Measurements from ENCODE around the gene RNF227.

Gene RNF227

DNA sequence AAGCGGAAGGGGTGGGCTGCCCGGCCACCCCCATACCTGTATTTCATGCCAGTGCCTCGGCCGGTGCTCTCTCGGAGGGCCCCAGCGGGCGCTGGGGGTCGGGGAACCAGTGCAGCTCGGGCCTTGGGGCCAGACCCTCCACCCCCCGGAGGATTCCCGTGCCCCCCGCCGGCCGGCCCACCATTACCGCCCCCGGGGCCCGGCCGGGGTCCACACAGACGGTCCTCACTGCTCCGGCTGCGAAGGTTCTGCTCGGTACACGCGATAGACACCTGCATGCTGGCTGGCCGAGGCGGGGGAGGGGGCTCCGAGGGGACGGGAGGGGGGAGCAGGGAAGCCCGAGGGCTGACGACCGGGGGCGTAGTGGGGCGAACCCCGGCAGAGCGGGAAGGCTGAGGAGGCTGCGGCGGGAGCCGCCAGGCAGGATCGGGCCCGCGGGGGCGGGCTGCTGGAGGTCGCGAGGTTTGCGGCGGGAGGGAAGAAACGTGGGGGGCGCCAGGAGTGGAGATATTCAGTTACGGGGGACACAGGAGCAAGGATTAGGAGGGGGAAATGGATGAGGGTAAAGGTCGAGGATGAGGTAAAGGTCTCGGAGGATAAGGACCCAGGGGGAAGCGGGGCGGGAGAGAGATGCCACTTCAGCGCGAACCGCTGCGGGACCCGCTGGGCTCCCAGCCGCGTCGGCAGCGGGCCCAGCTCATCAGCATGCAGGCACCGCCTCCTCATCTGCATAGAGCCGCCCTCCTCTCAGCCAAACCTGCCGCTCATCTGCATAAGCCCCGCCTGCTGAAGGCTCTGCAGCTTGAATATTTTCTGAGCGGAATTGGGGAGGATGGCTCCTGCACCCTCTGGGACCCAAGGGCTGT lies 13.3 kb upstream of the RNF227 start, which contains the start of gene KCNAB3:
KCNAB3 (minus strand) TSS at position 699 of the 866 bp plus-strand sequence; CDS start at position 278, 421 bp downstream.
- DNase-seq: no peak

DNA sequence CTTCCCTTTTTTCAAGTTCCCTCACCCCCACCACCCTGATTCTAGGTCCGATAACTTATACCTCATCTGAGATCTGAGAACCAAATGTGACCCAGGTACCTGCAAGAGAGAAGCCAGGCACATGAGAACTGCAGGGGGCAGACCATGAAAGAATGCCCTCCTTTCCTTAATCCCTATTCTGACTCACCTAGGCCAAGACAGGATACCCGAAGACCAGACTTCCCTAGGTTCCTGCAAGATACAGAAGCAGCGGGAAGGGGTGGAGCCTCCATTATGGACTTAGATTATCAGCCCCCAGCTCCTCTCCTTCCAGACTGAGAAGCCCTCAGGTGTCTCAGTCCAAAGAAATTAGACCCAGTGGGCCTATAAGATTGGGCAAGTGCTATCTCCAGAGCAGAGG lies 11.5 kb upstream of the RNF227 start:
- no peak for DNase-seq

DNA sequence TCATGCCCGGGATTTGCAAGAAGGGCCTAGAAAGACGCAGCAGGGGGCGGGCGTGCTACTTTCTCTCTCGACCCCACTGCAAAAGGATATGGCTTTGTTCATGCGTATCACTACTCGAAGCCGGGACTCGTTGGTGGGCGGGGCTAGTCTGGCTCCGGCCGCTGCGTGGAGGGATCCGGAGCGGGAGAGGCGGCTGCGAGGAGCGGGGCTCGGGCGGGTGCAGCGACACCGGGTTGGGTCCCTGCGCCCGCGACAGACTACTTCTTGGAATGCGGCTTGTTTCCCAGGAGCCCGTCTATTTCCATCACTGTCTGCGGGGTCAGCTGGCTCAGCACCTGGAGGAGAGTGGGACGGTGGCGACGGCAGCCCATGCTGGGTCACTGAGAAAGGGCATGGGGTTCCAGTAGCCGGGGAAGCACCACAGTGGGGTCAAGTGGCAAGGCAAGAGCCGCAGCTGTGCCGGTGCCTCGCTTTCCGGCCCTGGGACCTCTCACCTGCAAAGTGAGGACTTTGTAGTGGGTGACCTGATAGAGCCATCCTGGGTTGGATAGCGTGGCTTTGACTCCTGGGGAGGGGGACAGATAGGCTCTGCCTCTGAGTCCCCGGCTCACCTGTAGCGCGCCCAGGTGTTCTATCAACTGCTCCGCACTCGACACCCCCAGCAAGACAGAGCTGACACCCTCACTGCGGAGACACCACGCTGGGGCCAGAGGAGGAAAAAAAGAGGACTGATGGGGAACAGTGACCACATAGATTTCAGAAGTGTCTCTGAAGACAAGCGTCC lies 6.9 kb upstream of the RNF227 start:
- no peak for DNase-seq

DNA sequence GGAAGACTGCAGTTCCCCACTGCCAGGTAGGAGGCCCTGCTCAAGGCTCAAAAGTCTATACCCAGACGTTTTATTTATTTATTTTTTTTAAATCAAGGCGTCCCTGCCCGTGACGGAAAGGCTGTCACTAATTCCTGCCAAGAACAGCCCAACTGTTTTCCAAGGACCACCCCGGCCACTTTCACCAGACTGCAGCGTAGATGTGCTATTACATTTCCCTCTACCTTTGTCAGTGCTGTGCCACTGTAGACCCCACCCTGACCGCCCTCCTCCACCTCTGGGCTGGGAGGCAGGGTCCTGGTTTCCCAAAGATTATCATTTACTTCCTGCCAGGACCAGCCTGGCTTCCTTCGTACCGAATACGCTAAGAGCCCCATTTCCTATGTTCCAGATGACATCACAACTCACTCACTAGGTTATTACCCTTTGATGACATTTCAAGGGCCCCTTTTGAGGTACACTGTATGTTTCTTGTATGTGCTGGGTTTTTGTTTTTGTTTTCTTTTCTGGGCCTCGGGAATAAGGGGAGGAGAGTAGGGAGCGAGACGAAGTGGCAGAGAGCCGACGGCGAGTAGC lies 6.3 kb upstream of the RNF227 start:
- no peak for DNase-seq

DNA sequence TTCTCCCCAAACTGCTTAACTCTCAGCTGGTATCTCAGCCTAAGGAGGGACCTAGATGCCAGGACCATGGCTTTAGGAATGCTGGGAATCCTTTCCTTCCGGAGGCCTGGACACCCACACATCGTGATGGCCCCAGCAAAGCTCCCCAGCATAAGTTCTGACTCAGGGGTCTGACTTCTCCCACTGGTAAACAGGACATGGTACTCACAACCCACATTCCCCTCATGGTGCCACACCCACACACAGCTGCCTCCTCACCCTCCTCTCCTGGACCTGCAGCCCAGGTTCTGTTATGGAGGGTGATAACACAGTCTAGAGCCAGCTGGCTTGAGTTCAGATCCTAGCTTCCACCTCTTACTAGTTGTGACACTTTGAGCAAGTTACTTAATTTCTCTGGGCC lies 719 bp upstream of the RNF227 start:
- no peak for DNase-seq

DNA sequence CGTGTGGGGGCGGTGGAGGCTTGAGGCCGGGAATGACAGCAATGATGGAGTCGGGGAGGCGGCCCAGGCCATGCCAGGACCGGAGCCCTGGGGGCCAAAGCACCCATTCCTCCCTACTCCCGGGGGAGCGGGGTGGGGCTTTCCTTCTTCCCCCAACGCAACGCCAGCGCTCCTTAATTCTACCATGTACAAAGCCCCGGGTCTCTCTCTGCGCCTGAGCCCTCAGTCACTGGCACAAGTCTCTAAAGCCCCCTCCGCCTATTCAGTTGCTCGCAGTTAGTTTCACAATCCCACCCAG lies 245 bp upstream of the RNF227 start:
- DNase-seq: no peak

DNA sequence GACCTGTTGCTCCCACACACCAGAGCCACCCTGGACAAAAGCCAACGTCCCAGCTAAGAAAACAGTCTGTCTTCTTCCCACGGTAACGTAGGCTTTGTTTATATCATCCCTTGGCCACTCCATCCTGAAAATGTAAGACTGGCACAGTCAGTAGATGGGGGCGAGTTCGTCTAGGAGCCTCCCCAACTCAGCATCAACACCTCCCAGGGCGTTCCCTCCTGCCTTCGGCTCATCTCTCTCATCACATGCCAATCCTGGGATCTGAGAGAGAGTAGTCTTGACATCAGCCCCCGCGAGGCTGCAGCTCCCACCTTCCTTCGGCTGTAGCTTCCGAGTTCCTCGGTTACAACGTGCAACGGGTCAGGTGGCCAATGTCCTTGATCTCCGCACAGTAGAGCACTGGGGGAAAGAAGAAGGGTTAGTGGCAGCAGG lies 894 bp downstream of the RNF227 start:
- no peak for DNase-seq

DNA sequence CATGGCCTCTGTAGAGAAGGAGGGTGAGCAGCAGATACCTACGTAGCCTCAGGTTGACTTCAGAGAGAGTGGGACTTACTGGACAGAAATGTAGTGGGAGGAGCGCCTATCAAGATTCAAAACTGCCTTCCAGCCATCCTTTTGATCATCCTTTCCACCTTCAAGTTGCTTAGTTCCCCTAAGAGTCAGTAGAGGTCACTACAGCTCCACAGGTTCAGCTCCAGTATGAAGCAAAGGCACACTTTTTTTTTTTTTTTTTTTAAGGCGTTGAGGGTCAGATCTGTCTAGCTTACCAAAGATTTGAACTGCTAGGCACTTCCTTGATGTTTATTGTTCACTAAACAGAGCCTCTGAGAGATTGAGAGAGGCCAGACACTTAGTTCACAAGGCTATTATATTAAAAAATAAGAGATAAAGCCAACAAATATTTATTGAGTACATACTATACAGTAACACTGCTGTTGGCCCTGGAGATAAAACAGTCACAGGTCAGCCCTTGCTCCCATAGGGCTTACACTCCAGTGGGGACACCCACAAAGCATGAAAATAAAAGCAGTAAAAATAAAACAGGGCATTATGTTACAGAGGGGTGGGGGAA lies 3.1 kb downstream of the RNF227 start:
- DNase-seq: peak in 1 of 2 experiments; percentile 42

DNA sequence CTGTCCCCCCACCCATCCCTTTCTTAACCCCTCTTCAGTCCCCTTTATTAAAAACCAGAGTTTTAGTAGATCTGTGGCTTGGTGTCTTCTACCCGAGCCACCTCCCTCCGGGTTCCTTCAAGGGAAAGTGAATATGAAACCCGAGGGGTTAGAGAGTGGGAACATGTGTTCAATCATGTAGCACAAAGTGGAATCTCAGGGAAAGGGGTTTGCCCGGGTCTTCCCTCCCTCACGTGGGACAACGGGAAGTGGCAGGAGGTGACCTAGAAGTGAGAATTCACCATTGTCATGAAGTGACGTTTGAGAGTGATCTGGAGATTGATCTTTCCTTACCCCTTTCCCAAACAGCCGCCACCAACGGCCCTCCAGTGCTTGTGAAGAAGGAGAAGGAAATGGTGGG lies 5.0 kb downstream of the RNF227 start:
- DNase-seq: no peak

DNA sequence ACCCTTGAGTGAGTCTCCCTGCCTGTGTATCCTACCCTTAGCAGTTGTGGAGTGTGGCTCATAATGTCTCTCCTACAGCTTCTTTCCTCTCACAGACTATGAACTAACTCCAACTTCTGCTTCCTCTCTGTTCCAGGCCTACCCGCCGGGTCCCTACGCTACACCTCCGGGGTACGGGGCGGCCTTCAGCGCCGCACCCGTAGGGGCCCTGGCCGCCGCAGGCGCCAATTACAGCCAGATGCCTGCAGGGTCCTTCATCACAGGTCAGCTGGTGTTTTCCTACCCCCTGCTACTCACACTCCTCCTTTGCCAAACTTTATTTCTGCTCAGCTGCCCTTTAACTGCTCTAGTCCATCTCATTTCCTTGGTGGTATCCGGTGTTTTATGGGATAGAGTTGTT lies 5.4 kb downstream of the RNF227 start:
- DNase-seq: no peak

DNA sequence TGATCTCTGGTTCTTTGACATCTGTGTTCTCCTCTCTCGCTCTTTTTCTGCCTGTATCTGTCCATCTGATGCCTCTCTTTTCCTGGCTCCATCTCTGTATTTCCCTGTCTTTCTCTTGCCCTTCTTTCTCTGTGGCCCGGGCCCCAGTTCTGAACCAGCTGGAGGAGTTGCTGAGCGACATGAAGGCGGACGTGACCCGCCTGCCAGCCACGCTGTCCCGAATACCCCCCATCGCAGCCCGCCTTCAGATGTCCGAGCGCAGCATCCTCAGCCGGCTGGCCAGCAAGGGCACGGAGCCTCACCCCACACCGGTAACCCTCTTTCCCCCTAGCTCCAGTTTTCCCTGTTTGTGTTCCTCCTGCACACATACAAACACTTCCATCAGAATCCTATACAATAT lies 5.8 kb downstream of the RNF227 start:
- DNase-seq: no peak

DNA sequence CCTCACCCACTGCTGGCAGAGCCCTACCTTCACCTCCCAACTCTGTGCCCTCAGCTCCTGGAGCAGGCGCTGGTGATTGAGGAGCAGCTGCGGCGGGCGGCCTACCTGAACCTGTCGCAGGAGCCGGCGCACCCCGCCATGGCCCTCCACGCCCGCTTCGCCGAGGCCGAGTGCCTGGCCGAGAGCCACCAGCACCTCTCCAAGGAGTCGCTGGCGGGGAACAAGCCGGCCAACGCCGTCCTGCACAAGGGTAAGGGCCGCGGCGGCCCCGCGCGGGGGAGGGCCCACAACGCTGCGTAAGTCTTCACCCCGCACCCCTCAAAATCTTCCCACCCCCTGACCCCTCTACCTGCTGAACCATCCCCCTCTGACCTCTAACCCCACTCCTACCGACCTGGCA lies 7.0 kb downstream of the RNF227 start:
- no peak for DNase-seq

DNA sequence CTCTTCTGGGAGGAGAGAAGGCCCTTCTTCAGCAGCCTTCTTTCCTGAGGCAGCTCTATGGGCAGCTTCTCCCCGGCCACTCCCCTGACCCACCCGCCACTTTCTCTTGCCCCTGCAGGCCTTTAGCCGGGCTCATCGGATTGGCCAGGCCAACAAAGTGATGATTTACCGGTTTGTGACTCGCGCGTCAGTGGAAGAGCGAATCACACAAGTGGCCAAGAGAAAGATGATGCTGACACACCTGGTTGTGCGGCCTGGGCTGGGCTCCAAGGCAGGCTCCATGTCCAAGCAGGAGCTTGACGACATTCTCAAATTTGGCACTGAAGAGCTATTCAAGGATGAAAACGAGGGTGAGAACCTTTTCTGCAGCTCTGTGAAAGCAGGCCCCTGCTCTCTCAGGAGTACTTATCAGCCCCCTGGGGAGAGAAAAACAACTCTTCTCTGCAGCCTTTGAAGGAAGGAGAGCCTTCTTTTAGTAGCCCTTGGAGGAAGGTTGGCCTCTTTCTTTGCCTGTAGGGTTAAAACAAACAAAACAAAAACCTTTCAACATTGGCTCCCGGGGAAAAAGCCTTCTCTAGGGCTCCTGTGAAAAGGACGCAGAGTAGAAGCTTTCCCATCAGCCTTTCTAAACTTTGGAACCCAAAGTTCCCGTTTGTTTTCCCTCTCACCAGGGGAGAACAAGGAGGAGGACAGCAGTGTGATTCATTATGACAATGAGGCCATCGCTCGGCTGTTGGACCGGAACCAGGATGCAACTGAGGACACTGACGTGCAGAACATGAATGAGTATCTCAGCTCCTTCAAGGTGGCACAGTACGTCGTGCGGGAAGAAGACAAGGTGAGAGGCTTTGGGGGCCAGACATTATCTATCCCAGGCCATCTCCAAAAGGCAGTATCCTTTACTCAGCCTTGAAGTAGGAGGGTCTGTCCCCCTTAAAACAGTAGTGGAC lies 12.7 kb downstream of the RNF227 start:
- no peak for DNase-seq

DNA sequence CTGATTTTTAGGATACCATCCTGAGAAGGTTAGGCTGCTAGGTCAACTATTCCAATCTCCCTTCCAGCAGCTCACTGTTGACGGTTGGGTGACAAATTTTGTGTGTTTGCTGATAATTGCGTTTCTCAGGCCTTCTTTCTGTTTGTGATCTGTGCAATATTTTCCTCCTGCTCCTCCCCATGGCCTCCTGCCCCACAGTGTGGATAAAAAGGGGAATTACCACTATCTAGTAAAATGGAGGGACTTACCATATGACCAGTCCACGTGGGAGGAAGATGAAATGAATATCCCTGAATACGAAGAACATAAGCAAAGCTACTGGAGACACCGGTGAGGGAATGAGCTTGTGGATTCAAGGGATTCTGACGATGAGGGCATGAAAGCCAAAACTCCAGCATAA lies 18.3 kb downstream of the RNF227 start:
- peak in 1 of 2 experiments; percentile 5 for DNase-seq

DNA sequence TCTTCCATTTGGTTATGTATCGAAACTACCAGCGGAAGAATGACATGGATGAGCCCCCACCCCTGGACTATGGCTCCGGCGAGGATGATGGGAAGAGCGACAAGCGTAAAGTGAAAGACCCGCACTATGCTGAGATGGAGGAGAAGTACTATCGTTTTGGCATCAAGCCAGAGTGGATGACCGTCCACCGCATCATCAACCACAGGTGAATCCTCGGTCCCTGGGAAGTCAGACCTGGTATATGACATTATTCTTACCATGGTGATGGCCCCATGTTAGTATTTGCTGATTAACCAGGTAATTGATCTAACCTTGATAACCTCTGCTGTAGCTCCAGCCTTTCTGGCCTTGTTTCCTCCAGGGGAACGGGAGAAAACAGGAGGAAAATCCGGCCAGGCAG lies 19.0 kb downstream of the RNF227 start:
- DNase-seq: no peak

DNA sequence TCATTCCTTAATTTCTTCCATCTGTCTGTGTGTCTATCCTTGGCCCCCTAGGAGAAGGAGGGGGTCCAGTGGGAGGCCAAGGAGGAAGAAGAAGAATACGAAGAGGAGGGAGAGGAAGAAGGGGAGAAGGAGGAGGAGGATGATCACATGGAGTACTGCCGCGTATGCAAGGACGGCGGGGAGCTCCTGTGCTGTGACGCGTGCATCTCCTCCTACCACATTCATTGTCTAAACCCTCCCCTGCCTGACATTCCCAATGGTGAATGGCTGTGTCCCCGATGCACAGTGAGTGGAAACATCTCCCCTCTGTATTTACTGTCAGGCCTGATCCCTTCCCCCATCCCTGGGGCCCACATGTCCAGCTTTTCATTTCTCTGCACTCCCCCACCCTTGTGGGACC lies 21.2 kb downstream of the RNF227 start:
- no peak for DNase-seq

DNA sequence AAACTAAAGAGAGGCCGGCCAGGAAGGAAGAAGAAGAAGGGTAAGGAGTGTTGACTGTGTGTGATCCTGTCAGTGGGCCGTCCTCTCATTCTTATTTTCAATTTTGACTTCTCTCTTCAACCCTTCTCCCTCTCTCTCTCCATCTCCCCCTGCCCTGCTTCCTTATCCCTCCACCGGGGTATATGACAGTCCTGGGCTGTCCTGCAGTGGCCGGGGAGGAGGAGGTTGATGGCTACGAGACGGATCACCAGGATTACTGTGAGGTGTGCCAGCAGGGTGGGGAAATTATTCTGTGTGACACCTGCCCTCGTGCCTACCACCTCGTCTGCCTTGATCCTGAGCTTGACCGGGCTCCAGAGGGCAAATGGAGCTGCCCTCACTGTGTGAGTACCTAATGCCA lies 21.9 kb downstream of the RNF227 start:
- DNase-seq: no peak

DNA sequence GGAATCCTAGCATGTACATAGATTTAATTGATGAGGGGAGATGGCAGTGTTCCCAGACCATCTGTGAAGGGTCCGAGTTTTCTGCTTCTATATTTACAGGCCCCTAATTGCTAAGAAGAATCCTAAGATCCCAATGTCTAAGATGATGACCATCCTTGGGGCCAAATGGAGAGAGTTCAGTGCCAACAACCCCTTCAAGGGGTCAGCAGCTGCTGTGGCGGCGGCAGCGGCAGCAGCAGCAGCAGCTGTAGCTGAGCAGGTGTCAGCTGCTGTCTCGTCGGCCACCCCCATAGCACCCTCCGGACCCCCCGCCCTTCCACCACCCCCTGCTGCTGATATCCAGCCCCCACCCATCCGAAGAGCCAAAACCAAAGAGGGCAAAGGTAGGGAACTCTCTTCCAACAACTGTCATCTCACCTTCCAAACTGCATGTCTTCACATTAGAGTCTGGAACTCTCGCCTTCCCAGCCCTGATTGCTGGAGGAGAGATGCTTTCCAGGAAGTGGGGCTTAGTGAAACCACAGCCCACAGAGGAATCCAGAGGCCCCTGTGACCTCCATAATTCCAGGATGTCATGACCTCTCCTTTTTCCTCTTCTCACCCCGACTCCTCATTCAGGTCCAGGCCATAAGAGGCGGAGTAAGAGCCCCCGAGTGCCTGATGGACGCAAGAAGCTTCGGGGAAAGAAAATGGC lies 22.8 kb downstream of the RNF227 start:
- DNase-seq: peak in 1 of 2 experiments; percentile 22

DNA sequence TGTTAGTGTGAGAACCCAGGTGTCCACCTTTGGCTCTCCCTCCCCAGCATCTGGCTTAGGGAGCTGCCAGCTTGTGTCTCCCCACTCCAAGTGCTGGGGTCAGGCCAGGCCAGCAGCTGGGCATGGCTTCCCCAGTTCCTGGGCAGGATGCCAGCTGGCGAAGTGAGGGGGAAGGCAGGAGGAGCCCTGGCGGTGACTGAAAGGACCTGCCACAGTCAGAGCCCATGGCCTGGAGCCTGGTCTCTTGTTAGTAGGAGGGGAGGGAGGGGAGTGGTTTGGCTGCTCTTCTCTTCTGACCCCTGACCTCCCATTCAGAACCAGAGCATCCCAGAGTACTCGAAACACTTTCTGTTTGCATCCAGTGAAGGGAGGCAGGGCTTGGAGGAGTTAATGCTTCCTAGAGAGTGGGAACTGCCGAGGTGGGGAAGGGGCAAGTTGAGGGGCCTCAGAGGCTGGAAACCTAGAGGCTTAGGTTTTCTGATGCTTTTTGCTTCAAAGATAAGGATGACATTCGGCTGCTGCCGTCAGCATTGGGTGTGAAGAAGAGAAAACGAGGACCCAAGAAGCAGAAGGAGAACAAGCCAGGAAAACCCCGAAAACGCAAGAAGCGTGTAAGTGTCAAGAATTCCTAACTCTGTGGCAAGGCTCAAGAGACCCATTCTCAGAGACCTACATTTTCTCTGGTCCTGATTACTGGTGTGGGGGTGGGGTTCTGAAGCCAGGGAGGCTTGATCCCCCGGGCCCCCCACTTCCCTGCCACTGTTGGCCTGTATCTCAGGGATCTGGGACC lies 26.7 kb downstream of the RNF227 start:
- DNase-seq: peak; percentile 83 to 90

DNA sequence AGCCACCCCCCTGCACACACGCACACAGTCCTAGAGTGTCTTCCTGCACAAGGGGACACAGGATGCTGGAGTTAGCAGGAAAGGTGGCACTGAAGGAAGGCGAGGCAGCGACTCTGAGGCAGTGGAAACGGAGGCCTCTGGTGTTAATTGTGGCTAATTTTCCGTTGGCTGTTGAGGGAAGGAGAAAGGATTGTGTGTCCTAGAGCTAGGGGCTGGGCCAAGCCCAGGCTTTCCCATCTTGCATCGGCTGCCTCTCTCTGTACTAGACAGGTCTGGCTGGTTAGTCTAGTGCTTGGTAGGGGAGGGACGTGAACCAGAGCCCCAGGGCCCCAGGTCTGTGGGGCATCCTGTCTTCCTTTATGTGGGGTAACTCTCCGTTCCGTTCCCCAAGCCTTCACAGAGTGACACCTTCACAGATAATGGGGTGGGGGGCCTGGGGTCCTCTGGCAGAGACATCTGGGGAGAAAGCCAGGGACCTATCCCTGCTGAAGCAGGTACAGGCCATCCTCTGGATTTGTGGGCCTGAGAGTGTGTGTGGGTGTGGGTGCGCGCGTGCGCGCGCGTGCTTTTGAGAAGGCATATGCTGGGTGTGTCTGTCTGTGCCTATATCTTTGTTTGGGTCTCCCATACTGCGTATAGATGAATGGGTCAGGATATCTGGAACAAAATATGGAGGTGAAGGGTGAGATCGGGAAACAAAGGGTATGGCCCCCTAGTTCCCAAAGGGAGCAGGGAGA lies 27.7 kb downstream of the RNF227 start, which contains the start of gene CHD3:
CHD3 (plus strand) TSS at position 606 of the 737 bp plus-strand sequence. CDS start 212 bp downstream, outside the sequence.
- DNase-seq: peak in 1 of 2 experiments; percentile 18

Measured in NCI-H524 (cell line).